GM19397 (cell line): Measurements from ENCODE around the gene NSMCE1.
A peak's percentile ranks its signal among the peaks of the same experiment; 100 is the strongest.

Experiments
- ATAC-seq: cut with Tn5 transposase; IDR thresholded peaks from one replicate; pipeline ENCODE4 v1.9.1; 2021; ENCODE audit warnings: mild to moderate bottlenecking, moderate library complexity; ENCODE audit not compliant: unreplicated experiment

Gene NSMCE1

DNA sequence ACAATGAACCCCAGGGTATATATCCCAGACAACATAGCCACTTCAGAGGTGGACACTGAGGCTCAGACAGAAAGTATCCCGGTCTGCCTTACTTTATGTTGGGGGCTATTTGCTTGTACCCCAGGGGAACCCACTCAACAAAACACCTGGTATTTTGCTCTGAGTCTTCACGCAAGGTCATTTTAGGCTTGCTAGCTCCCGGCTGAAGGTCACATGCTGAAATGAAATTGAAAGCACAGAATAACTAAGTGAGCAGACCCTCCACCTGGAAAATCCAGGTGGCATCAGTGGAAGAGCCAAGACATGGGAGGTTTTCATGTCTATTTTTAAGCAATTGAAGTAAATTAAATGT, 69.4 kb downstream of the NSMCE1 start:
- no peak for ATAC-seq

DNA sequence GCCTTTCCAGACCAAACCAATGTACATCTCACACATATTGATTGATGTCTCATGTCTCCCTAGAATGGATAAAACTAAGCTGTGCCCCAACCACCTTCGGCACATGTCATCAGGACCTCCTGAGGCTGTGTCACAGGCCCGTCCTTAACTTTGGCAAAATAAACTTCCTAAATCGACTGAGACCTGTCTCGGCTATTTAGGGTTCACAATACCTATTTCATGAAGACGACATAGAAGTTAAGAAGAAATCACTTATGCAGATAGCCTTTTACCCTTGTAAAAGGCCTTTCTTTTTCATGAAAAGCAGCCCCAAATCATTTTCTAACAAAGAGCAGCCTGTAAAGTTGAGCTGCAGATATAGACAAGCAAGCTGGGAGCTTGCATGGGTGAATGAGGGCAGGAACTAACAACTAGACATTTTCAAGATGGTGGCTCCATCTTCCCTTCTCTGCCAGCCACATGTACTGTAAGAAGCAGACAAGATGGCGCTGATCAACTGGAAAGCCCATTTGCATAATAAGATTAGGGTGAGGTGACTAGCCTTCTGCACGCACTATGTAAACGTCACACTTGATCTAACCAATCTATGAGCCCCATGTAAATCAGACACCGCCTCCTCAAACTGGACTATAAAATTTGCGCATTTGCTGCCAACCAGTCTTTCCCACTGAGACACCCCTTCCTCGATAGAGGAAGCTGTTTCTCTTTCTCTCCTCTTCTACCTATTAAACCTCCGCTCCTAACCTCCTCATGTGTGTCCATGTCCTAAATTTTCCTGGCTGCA, 69.9 kb downstream of the NSMCE1 start:
- ATAC-seq, result no peak

- no peak for ATAC-seq
Observed at GRCh38 chr16:27197004-27197403, 71.6 kb downstream of the NSMCE1 start.

DNA sequence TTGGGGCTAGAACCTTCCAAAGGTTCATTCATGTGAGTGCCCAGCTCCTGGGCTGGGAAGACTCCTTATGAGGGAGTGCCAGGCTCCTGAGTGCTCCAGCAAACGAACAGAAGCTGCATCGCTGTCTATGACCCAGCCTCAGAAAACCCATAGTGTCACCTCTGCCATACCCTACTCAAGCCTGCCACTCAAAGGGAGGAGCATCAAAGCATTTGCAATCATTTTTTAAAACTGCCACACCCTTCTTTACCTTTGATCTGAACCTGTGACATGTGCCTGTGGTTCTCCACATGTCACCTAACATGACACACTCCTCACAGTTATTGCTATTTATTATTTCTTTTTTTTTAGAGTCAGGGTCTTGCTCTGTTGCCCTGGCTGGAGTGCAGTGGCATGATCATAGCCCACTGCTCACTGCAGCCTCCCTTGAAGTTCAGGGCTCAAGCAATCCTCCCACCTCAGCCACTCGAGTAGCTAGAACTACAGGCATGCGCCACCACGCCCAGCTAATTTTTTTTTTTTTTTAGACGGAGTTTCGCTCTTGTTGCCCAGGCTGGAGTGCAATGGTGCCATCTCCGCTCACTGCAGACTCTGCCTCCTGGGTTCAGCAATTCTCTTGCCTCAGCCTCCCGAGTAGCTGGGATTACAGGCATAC, 72.5 kb downstream of the NSMCE1 start:
- no peak for ATAC-seq

DNA sequence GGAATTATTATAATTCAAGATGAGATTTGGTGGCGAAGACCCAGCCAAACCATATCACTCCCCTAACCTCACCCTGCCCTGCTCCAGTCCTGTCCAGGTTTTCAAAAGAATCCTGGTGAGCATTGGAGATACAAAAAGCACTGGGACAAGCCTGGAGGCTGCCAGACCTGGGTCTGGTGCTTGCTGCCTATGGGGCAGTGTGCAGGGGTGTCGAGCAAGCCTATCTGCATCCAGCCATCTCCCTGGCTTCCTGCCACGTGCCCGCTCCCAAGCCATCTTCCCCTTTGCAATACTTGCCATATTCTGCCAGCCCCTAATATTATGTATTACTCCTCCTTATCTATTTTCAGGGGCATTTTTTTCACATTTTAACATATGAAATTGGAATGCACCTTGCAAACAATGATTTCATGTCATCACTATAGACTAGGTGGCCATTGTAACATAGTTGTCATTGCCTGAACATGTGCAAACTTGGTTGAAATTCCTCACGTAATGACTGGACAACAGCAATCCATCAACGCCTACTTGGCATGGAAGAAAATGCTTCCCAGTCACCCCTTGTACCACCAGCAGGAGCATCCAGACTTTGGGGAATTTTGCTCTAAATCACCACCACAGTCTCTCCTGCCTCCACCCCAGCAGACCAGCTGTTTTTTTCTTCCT, 73.4 kb downstream of the NSMCE1 start:
- no peak for ATAC-seq

DNA sequence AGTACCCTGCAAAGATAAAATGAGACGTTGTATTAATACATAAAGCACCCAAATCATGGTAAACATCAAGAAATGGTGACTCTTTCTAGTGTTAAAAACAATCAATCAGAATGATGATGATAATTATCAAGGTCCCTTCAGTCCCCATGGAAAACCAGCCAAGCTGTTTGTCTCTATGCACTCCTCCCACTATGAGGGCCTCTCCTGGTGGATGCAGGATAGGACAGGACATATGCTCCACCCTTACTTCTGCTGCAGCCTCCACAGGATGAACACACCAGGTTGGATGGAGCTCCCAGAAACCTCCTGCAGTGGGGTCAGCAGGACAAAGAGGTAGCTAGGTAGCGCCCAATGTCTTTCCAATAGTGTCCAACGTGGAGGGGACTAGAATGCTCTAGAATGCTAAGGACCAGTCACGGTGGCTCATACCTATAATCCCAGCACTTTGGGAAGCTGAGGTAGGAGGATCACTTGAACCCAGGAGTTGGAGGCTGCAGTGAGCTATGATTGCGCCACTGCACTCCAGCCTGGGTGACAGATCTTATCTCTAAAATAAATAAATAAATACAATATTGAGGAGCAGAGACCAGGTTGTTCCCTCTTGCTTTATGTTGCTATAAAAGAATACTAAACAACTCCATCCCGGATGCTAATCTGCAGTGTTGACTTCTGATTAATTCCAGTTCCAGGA, 75.1 kb downstream of the NSMCE1 start:
- ATAC-seq, result no peak

DNA sequence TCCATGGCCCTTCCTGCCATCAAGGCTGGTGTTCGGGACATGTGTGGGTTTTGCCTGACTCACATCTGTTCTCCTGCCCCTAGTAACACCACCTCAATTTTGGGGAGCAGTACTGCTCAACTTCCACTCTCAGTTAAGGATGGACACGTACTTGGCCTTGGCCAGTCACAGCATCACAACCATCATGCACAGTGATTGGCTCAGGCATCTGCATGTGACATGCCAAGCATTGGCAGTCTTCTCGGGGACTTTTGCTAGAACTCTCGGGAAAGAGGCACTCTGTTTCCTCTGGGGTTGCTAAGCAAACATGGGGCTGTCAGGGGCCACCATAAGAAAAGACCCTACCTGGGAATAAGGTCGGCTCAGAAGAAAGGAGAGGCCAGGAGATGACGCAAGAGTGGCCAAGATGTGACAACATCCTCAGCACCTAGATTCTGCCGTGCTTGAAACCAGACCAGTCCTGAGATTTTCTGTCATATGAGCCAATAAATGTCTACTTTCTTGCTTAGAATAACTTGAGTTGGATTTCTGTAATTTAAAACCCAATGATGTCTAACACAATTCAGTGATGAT, 77.1 kb downstream of the NSMCE1 start:
- no peak for ATAC-seq

- ATAC-seq, result no peak
Observed at GRCh38 chr16:27190316-27190871, 78.2 kb downstream of the NSMCE1 start.

DNA sequence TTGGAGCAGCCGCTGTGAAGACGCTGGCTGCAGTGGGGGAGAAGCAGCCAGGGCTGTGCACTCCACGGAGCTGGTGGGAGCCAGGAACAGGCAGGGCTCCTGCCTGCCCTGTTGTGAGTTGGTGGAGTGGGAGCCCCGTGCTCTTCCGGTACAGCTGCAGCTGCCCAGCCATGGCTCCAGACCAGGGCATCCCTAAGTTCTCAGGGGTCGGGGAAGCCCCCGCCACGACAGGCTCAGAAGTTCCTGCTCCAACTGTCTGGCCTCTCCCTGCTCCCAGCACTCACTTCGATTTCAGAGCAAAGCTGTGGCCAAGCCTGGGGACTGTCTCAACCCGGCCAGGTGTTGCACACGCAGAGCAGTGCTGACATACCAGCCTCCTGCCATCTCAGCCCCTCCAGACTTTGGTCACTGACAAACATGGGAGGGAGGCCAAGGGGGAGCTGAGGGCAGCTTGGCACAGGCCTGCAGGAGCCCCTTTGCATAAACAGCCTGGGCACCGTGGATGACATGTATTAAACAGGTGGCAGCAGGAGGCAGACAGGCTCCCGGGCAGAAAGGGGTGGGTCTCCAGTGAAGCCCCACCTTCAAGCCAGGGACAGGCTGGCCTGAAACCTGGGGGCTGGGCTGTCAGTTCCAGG, 79.1 kb downstream of the NSMCE1 start:
- ATAC-seq, result no peak

GRCh38 chr16:27188633-27189032, 79.9 kb downstream of the NSMCE1 start:
- ATAC-seq, result no peak

- ATAC-seq, result no peak
Observed at GRCh38 chr16:27185776-27186130, 82.8 kb downstream of the NSMCE1 start.

DNA sequence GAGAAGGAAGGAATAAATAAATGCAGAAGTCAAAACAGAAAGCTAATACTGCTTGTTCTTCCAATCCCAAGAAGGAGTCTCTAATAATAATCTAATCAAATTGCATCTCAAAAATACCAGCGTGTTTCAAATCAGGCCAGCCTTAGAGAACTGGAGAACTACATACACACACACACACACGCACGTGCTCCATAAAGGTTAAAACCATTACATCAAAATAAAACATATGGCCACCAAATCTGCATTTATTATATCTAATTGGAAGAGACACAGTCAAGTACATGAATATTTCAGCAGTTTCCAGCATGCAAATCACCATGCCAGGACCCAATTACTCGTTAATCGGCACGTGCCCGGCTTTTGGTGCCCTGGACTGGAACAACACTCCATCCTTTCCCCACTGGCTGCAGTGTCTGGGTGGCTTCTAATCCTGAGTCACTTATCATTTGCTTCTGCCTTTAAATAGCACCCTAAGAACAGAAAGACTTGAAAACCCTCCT, 85.6 kb downstream of the NSMCE1 start:
- no peak for ATAC-seq

GRCh38 chr16:27181019-27181790, 87.4 kb downstream of the NSMCE1 start:
- no peak for ATAC-seq

- peak; percentile 57 for ATAC-seq
Observed at GRCh38 chr16:27179500-27180072, 89.0 kb downstream of the NSMCE1 start.

DNA sequence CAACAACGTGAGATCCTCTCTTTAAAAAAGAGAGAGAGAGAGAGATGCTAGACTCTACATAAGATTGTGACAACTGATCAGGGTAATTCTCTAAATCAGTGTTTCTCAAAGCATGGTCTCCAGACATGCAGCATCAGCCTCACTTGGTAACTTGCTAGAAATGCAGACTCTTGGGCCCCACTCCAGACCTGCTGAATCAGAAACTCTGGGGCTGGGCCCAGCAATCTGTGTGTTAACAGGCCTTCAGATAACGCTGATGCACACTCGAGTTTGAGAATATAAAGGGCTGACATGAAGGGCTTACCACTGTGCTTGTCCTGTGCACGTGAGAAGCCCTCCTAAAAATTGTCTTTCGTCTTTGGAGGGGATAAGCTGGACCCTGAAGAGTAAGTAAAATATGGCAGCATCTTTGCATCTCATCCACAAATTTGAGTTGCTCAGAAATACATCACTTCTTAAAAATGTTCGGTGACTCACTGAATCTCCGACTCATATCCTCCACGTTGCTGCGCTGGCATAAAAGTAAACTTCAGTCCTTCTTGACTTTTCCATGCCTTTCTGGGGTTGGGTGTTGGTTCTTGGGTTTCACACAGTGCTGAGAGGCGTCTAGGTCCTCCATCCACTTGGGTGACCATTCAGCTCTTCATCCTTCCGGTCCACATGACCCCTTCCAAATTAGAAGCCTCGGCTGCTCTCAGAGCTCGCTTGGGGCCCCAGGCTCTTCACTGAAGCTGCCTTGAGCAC, 91.4 kb downstream of the NSMCE1 start:
- no peak for ATAC-seq

DNA sequence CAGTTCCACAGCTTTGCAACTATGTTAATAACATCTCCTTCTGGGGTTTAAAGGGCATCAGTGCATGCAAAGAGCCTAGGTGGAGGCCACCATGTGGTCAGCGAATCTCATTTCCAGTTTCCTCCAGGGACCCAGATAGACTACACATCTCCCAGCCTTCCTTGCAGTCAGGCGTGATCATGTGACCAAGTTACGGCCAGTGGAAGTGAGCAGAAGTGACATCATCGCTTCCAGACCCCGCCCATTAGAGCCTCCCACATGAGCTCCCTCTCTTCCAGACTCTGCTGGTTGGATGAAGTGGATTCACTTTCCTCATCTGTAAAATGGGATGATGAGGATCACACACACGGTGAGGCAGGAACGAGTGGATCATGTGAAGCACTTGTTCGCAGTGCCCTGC, 92.7 kb downstream of the NSMCE1 start:
- no peak for ATAC-seq
